GM20000 (cell line): ENCODE measurements around the gene NARF.

ENCODE experiments used
- DNase-seq: peaks from one replicate; pipeline ENCODE4 v3.0.0; 2012; ENCODE audit warnings: low spot score
- CTCF ChIP-seq: IDR thresholded peaks from 2 replicates; pipeline ENCODE4 v1.5.1; 2012; ENCODE audit warnings: mild to moderate bottlenecking, control low read depth; ENCODE audit errors: extremely low read depth, missing control alignments

The NARF gene

GRCh38 chr17:82435103-82435502 is 23.4 kb upstream of the NARF start:
- DNase-seq, result no peak
- no peak for TF ChIP-seq CTCF

GRCh38 chr17:82435601-82436583 is 22.6 kb upstream of the NARF start:
- TF ChIP-seq CTCF, result no peak

GRCh38 chr17:82436601-82437324 is 21.8 kb upstream of the NARF start:
- TF ChIP-seq CTCF, result no peak
- peak; percentile 26 for DNase-seq

More at GRCh38 chr17:82435601-82436583, 22.6 kb upstream of the NARF start:
- DNase-seq, result no peak

GRCh38 chr17:82437325-82437668 is 21.2 kb upstream of the NARF start:
- no peak for TF ChIP-seq CTCF
- no peak for DNase-seq

GRCh38 chr17:82438401-82439193 is 19.9 kb upstream of the NARF start:
- TF ChIP-seq CTCF, result no peak

GRCh38 chr17:82439194-82439828 is 19.2 kb upstream of the NARF start:
- no peak for TF ChIP-seq CTCF
- DNase-seq, result peak; percentile 40

More at GRCh38 chr17:82438401-82439193, 19.9 kb upstream of the NARF start:
- DNase-seq, result no peak
